HL-60 (cell line): ENCODE measurements around the gene TSPAN18.

Experiments used
- CTCF ChIP-seq: IDR thresholded peaks from one replicate; pipeline ENCODE4 v1.5.1; 2011; ENCODE audit warnings: low read length, control low read depth, inconsistent platforms; ENCODE audit not compliant: insufficient read depth
- POLR2AphosphoS5 ChIP-seq: IDR thresholded peaks from 2 replicates; pipeline ENCODE4 v1.6.1; 2012; ENCODE audit warnings: low read depth

DNA sequence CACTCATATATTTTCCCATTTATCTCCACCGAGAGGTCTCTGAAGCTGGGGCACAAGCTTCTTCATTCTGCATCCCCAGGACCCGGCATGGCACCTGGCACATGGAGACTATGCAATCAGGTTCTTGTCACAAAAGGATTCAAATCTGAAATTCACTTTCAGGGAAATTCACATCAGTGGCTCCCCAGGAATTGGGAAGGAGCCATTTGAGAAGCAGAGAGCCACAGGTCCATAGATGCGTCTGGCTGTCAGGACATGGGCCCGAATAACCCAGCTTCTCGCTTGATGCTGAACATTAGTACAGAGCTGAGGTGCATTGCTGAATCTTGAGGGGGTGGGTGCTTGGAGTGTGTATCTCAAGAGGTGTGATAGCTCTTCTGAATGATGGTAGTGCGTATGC is 82.5 kb downstream of the TSPAN18 start:
- TF ChIP-seq POLR2AphosphoS5 (no peak), CTCF (no peak)
